ENCODE measurements around the gene SFRP4.
"Not testable (repeated sequence)": the region's sequence is repeated elsewhere in the genome, so short reads cannot be mapped to it uniquely, and the experiment has no call there.

SFRP4 gene

DNA sequence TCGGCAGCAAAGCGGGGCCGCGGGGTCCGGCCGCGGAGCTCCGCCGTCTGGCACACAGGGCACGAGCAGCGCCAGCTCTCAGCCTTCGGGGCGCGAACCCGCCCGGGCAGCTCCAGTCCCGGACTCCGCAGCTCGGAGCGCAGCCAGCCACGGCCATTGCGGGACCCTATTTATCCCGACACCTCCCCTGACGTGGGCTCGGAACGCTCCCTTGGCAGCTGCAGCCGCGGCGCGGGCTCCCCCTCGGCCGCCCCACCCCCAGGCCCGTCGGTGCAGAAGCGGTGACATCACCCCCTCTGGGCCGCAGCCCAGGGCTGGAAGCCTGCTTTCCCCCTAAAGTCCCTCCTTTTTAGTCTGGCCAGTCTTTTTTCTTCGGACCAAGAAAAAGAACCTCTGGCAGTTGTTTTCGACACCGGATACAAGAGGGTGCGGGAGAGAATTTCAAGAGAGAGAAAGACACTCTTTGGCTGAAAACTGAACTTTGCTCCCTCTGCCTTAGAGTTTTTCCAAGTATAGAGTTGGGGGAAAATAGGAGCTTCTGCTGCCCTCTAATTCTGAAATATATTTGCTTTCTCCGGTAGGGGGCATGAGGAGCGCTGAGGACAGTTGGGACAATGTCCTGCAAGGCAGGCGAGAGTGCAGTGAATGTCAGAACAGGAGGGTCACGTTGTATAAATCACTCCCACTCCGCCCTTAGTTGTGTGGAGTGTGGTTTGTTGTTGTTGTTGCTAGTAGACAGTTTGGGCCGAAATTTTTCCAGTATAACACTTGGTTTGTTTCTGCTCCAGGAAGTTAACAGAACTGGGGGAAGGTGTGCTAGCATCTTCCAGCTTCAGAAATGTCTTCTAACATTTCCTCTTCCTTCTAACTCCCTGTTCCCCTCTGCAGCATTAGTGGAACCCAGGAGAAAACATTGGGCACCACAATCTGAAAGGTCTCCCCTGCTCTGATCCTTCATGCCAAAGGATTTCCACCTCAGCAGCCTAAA, at the start of gene SFRP4:
SFRP4 (minus strand) TSS at position 145 of the 988 bp plus-strand sequence. CDS start 280 bp downstream, outside the sequence.
- DNase-seq (ENCODE audit: low read depth): peak; percentile 53
- H3K4me3 ChIP-seq (ENCODE audit: low read depth, low read length): no peak within 1 kb of the TSS; the same call in 1 of the 2 replicates
- TF ChIP-seq, protein P1, sequence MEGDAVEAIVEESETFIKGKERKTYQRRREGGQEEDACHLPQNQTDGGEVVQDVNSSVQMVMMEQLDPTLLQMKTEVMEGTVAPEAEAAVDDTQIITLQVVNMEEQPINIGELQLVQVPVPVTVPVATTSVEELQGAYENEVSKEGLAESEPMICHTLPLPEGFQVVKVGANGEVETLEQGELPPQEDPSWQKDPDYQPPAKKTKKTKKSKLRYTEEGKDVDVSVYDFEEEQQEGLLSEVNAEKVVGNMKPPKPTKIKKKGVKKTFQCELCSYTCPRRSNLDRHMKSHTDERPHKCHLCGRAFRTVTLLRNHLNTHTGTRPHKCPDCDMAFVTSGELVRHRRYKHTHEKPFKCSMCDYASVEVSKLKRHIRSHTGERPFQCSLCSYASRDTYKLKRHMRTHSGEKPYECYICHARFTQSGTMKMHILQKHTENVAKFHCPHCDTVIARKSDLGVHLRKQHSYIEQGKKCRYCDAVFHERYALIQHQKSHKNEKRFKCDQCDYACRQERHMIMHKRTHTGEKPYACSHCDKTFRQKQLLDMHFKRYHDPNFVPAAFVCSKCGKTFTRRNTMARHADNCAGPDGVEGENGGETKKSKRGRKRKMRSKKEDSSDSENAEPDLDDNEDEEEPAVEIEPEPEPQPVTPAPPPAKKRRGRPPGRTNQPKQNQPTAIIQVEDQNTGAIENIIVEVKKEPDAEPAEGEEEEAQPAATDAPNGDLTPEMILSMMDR (IDR thresholded peaks at IDR 0.05; ENCODE audit: insufficient read depth, low read depth, low read length, missing control alignments): peak; percentile 67

DNA sequence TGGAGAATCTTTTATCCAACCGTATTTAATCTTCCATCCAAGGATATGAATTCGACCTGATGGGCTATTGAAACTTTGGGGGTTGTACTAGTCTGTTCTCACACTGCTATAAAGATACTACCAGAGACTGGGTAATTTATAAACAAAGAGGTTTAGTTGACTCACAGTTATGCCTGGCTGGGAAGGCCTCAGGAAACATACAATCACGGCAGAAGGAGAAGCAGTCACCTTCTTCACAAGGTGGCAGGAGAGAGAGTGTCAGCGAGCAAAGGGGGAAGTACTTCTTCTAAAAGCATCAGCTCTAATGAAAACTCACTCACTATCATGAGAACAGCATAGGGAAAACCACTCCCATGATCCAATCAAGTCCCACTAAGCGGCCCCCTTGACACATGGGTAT, 47.6 kb upstream of the SFRP4 start:
- TF ChIP-seq, protein P1 (IDR thresholded peaks at IDR 0.05; ENCODE audit: insufficient read depth, low read depth, low read length, missing control alignments): no peak
- DNase-seq (ENCODE audit: low read depth): no peak
- no peak overlapping the region for H3K4me3 ChIP-seq (ENCODE audit: low read depth, low read length)

DNA sequence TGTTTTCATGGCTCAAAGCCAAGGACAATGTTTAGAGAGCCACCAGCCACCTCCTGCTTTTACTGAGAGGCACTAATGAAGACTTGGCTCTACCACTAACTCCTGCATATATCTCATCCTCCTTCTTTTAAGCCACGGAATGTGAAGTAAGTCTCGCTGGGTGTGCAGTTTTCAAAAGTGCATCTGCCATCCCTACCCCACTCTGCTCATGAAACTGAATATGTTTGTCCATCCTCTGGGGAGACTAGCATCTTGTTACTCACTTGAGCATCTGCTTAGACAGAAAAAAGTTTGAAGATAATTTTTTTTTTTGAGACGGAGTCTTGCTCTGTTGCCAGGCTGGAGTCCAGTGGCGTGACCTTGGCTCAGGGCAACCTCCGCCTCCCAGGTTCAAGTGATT, 44.6 kb upstream of the SFRP4 start:
- H3K4me3 ChIP-seq (ENCODE audit: low read depth, low read length): no peak overlapping the region
- TF ChIP-seq, protein P1 (IDR thresholded peaks at IDR 0.05; ENCODE audit: insufficient read depth, low read depth, low read length, missing control alignments): no peak
- DNase-seq (ENCODE audit: low read depth): no peak

DNA sequence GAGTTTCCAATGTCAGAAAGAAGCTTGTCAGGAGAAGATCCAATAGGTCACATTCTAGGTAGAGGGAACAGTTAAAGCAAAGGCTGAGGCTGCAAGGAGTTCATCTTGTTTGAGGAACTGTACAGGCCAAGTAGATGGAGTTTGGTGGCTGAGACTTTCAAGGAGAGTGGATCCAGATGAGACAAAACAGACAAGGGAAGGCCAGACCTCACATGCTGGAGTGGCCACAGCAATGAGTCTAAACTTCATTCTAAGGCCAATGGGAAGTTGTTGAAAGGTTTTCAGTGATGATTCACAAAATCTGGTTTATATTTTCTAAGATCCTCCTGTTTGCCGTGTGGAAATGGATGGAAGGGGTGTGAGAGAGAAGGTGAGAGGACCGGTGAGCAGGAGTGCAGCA, 43.9 kb upstream of the SFRP4 start:
- TF ChIP-seq, protein P1 (IDR thresholded peaks at IDR 0.05; ENCODE audit: insufficient read depth, low read depth, low read length, missing control alignments): no peak
- DNase-seq (ENCODE audit: low read depth): no peak
- no peak overlapping the region for H3K4me3 ChIP-seq (ENCODE audit: low read depth, low read length)

DNA sequence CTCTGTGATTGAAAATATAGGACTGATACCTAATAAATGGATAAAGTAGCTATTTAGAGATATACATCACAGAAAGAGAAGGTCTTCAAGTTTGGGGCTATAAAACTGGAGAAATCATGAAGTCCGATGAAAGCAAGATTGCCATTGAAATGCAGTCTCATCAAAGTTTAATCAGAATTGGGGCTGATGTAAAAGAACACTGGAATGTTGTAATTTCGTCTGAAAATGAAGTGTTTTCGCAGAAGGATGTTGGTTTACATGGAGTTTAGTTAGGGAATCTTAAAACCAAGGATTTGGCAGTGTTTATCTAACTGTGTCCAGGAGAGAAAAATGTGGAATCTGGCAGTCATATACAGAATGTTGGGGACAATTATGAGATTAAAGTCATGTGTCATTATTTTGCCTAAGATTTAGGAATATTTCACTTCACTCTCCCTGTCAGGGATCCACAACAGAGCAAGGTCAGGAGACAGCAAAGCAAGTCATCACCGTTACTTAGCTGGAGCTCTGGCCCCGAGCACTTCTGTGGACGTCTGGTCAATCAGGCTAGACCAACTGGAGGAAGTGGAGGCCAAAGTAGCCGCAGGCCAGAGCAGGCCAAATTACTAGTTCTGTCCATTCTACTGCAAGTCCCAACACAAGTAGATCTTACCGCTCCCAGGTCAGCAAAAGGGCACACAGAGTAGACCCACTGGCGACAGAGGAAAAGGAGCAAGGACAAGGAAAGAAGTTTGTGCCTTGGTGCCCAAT, 40.8 kb upstream of the SFRP4 start:
- TF ChIP-seq, protein P1 (IDR thresholded peaks at IDR 0.05; ENCODE audit: insufficient read depth, low read depth, low read length, missing control alignments): no peak
- DNase-seq (ENCODE audit: low read depth): no peak
- H3K4me3 ChIP-seq (ENCODE audit: low read depth, low read length): no peak overlapping the region

DNA sequence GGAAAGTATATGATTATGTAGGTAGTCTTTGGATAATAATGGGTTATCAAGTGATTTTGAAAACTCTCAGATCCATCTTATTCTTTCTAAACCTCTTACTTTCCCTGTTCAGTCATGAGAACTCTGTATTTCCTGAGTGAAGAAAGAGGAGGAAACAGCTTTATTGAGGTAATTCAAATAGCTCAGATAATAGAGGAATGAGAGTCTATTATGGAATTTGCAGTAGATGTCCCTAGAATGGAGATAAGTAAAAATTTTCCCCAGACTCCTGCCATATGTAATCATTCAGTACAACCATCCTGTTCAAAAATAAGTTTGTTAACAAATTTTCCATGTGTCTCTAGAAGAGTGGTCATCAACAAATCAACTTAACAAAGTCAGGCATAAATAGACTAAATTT, 40.2 kb upstream of the SFRP4 start:
- TF ChIP-seq, protein P1 (IDR thresholded peaks at IDR 0.05; ENCODE audit: insufficient read depth, low read depth, low read length, missing control alignments): no peak

DNA sequence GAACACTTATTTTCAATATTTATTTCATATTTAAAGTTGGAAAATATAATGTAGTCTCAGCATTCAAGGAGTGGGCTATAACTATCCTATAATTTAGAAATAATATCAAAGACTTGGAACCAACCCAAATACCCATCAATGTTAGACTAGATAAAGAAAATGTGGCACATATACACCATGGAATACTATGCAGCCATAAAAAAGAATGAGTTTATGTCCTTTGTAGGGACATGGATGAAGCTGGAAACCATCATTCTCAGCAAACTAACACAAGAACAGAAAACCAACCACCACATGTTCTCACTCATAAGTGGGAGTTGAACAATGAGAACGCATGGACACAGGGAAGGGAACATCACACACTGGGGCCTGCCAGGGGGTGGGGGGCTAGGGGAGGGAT, 37.6 kb upstream of the SFRP4 start:
- DNase-seq (ENCODE audit: low read depth); H3K4me3 ChIP-seq (ENCODE audit: low read depth, low read length): not testable (repeated sequence)

More for the DNA sequence above, 40.2 kb upstream of the SFRP4 start:
- no peak for DNase-seq (ENCODE audit: low read depth)
- no peak overlapping the region for H3K4me3 ChIP-seq (ENCODE audit: low read depth, low read length)

All from GM12865 (cell line).